H9 (cell line): Measurements from ENCODE around the gene MBD2. TPM values are rescaled to one million over a fixed set of nuclear protein-coding genes. Genes with fewer than 3 reads are reported as not detected.
"Not testable (repeated sequence)": the region's sequence is repeated elsewhere in the genome, so short reads cannot be mapped to it uniquely, and the experiment has no call there.

Experiments
- DNase-seq: peaks from one replicate; pipeline ENCODE4 v3.0.0-alpha.2; 2017
- H2AFZ ChIP-seq: one replicate; pipeline ENCODE4 v1.6.1; 2013; ENCODE audit warnings: mild to moderate bottlenecking, low read length, control low read depth, moderate library complexity
- H2AK5ac ChIP-seq: 2 replicates; pipeline ENCODE4 v1.6.1; 2013; ENCODE audit warnings: low read length, control low read depth, mixed read lengths; ENCODE audit not compliant: insufficient read length
- H2BK120ac ChIP-seq: one replicate; pipeline ENCODE4 v1.6.1; 2013; ENCODE audit warnings: low read depth, mild to moderate bottlenecking, low read length, control low read depth, inconsistent platforms; ENCODE audit not compliant: poor library complexity, severe bottlenecking
- H2BK12ac ChIP-seq: 2 replicates; pipeline ENCODE4 v1.6.1; 2013; ENCODE audit warnings: low read length, control low read depth, mixed read lengths, low read depth; ENCODE audit not compliant: insufficient read length
- H2BK15ac ChIP-seq: 2 replicates; pipeline ENCODE4 v1.6.1; 2013; ENCODE audit warnings: low read depth, low read length, control low read depth
- H2BK20ac ChIP-seq: one replicate; pipeline ENCODE4 v1.6.1; 2013; ENCODE audit warnings: low read depth, mild to moderate bottlenecking, low read length, control low read depth, inconsistent platforms; ENCODE audit not compliant: poor library complexity, severe bottlenecking
- H2BK5ac ChIP-seq: 2 replicates; pipeline ENCODE4 v1.6.1; 2013; ENCODE audit warnings: low read length, control low read depth, mixed read lengths; ENCODE audit not compliant: insufficient read length
- H3K14ac ChIP-seq: 2 replicates; pipeline ENCODE4 v1.6.1; 2013; ENCODE audit warnings: low read length, control low read depth; ENCODE audit not compliant: insufficient read depth
- H3K18ac ChIP-seq: 2 replicates; pipeline ENCODE4 v1.6.1; 2013; ENCODE audit warnings: low read depth, mild to moderate bottlenecking, mixed read lengths, low read length, control low read depth; ENCODE audit not compliant: insufficient read length
- H3K23ac ChIP-seq: 2 replicates; pipeline ENCODE4 v1.6.1; 2013; ENCODE audit warnings: low read length, control low read depth, mixed read lengths, low read depth; ENCODE audit not compliant: insufficient read length
- H3K23me2 ChIP-seq: 2 replicates; pipeline ENCODE4 v1.6.1; 2013; ENCODE audit warnings: low read depth, mild to moderate bottlenecking, mixed read lengths, low read length, control low read depth; ENCODE audit not compliant: insufficient read length, poor library complexity, severe bottlenecking
- H3K27ac ChIP-seq: 2 replicates; pipeline ENCODE4 v1.5.1; 2013; ENCODE audit warnings: low read length, control low read depth, mixed read lengths, low read depth; ENCODE audit not compliant: insufficient read length
- H3K27me3 ChIP-seq: 2 replicates; pipeline ENCODE4 v1.6.1; 2013; ENCODE audit warnings: low read length, control low read depth, inconsistent platforms; ENCODE audit not compliant: insufficient read depth
- H3K4ac ChIP-seq: 2 replicates; pipeline ENCODE4 v1.6.1; 2013; ENCODE audit warnings: low read depth, mild to moderate bottlenecking, control low read depth, inconsistent platforms, low read length, moderate library complexity
- H3K4me1 ChIP-seq: 2 replicates; pipeline ENCODE4 v1.6.1; 2013; ENCODE audit warnings: low read length, control low read depth, inconsistent platforms; ENCODE audit not compliant: insufficient read depth
- H3K4me2 ChIP-seq: 2 replicates; pipeline ENCODE4 v1.6.1; 2013; ENCODE audit warnings: low read length, control low read depth, mixed read lengths; ENCODE audit not compliant: insufficient read length, insufficient read depth
- H3K56ac ChIP-seq: 2 replicates; pipeline ENCODE4 v1.6.1; 2013; ENCODE audit warnings: low read depth, mild to moderate bottlenecking, mixed read lengths, low read length, control low read depth; ENCODE audit not compliant: insufficient read length
- H3K79me1 ChIP-seq: 2 replicates; pipeline ENCODE4 v1.6.1; 2013; ENCODE audit warnings: low read depth, mild to moderate bottlenecking, moderate library complexity, low read length, control low read depth, inconsistent platforms; ENCODE audit not compliant: insufficient read depth, poor library complexity, severe bottlenecking
- H3K79me2 ChIP-seq: 2 replicates; pipeline ENCODE4 v1.6.1; 2013; ENCODE audit warnings: low read length, control low read depth, inconsistent platforms; ENCODE audit not compliant: insufficient read depth
- H3K9ac ChIP-seq: 2 replicates; pipeline ENCODE4 v1.6.1; 2013; ENCODE audit warnings: low read length, control low read depth, mixed read lengths; ENCODE audit not compliant: insufficient read length; ENCODE audit errors: extremely low read depth
- H3K9me3 ChIP-seq: one replicate; pipeline ENCODE4 v1.6.1; 2013; ENCODE audit warnings: low read depth, low read length, inconsistent platforms; ENCODE audit not compliant: control insufficient read depth
- H3T11ph ChIP-seq: one replicate; pipeline ENCODE4 v1.6.1; 2013; ENCODE audit warnings: mild to moderate bottlenecking, low read length, control low read depth, inconsistent platforms
- H4K20me1 ChIP-seq: one replicate; pipeline ENCODE4 v1.6.1; 2013; ENCODE audit not compliant: control insufficient read depth, insufficient read length, insufficient read depth
- H4K5ac ChIP-seq: 2 replicates; pipeline ENCODE4 v1.6.1; 2013; ENCODE audit warnings: low read depth, mild to moderate bottlenecking, mixed read lengths, low read length, control low read depth; ENCODE audit not compliant: insufficient read length
- H4K8ac ChIP-seq: replicated peaks from 2 replicates; pipeline ENCODE4 v1.6.1; 2013; ENCODE audit warnings: low read length, control low read depth, mixed read lengths, low read depth; ENCODE audit not compliant: insufficient read length
- H4K91ac ChIP-seq: 2 replicates; pipeline ENCODE4 v1.6.1; 2013; ENCODE audit warnings: low read depth, mild to moderate bottlenecking, moderate library complexity, mixed read lengths, low read length, control low read depth; ENCODE audit not compliant: insufficient read length
- H3K27ac Mint-ChIP-seq, 3 experiments: 2 replicates in 2 of 3; 3 replicates in 1 of 3; pipeline ENCODE4 v1.8.0; 2020 to 2021; ENCODE audit warnings: mixed read lengths in 3 of 3, mild to moderate bottlenecking in 1 of 3, moderate library complexity in 1 of 3
- H3K27me3 Mint-ChIP-seq: 2 replicates; pipeline ENCODE4 v1.8.0; 2021; ENCODE audit warnings: low read depth, mild to moderate bottlenecking, moderate library complexity, mixed read lengths
- H3K36me3 Mint-ChIP-seq, 3 experiments: 2 replicates in 2 of 3; 3 replicates in 1 of 3; pipeline ENCODE4 v1.8.0; 2020 to 2021; ENCODE audit warnings: low read depth in 3 of 3, mixed read lengths in 3 of 3; ENCODE audit not compliant: insufficient read depth in 1 of 3
- H3K4me1 Mint-ChIP-seq, 2 experiments: 2 replicates each; pipeline ENCODE4 v1.8.0; 2020; ENCODE audit warnings: mixed read lengths in 2 of 2
- H3K4me3 Mint-ChIP-seq, 2 experiments: 2 replicates in 1 of 2; 3 replicates in 1 of 2; pipeline ENCODE4 v1.8.0; 2020 to 2021; ENCODE audit warnings: mild to moderate bottlenecking in 2 of 2, mixed read lengths in 2 of 2, moderate library complexity in 1 of 2
- H3K9me3 Mint-ChIP-seq, 2 experiments: 2 replicates in 1 of 2; 3 replicates in 1 of 2; pipeline ENCODE4 v1.8.0; 2020; ENCODE audit warnings: mild to moderate bottlenecking in 2 of 2, mixed read lengths in 2 of 2, moderate library complexity in 1 of 2
- CTCF ChIP-seq: fragments of 200-600 bp; sonication (generic); conservative IDR thresholded peaks from 3 replicates; pipeline ENCODE4 v1.8.0; 2021; ENCODE audit warnings: antibody characterized with exemption, mild to moderate bottlenecking
- WGBS: extraction: QIAGEN DNeasy Blood & Tissue Kit; methylation state at CpG from one replicate; pipeline ENCODE4 v1.1.7; 2013; ENCODE audit warnings: missing lambda C conversion rate, low lambda C conversion rate, mixed read lengths; ENCODE audit not compliant: insufficient read length; ENCODE audit errors: extremely low coverage; 5-methylcytosine and 5-hydroxymethylcytosine counted together
- total RNA-seq: library from RNA; stranded (reverse); gene quantifications from 2 replicates; pipeline ENCODE4 v1.2.1, GENCODE V29; 2021

Gene MBD2
- total RNA-seq, 1 experiment from 2014 or later: 34.0 TPM

GRCh38 chr18:54205959-54206358 is 18.5 kb downstream of the MBD2 start:
- H3K4me3 Mint-ChIP-seq: no peak overlapping the region
- H3K4me1 ChIP-seq: peaks cover 3% of the 10 kb centered on the region; the same call in 1 of the 2 replicates
- H3K56ac ChIP-seq: no peak overlapping the region
- no peak overlapping the region for H2BK5ac ChIP-seq
- no peak overlapping the region for H4K8ac ChIP-seq
- no peaks in the 10 kb centered on the region for H3K23me2 ChIP-seq
- H3K27ac ChIP-seq: no peak overlapping the region
- no peaks in the 10 kb centered on the region for H3K27me3 ChIP-seq
- no peak overlapping the region for H3T11ph ChIP-seq
- H3K79me2 ChIP-seq: peaks cover 10% of the 10 kb centered on the region; the same call in 1 of the 2 replicates
- H3K27me3 Mint-ChIP-seq: no peaks in the 10 kb centered on the region
- no CpG with 5 or more reads among the region's 1 CpG for WGBS
- peaks cover 21 to 33% (median 32%) of the 10 kb centered on the region in 3 experiments for H3K36me3 Mint-ChIP-seq
- no peak overlapping the region for H2AFZ ChIP-seq
- H2BK120ac ChIP-seq: no peak overlapping the region
- H3K9me3 ChIP-seq: no peaks in the 10 kb centered on the region
- H3K14ac ChIP-seq: no peak overlapping the region
- no peak overlapping the region for H2BK12ac ChIP-seq
- H3K23ac ChIP-seq: no peak overlapping the region
- no peak overlapping the region for H4K91ac ChIP-seq
- DNase-seq: no peak
- H3K9me3 Mint-ChIP-seq: no peaks in the 10 kb centered on the region
- peaks cover 12% of the 10 kb centered on the region for H3K79me1 ChIP-seq
- H2BK15ac ChIP-seq: no peak overlapping the region
- no peak overlapping the region for H2AK5ac ChIP-seq
- H2BK20ac ChIP-seq: no peak overlapping the region
- peaks cover 11 to 20% of the 10 kb centered on the region in 2 experiments for H3K4me1 Mint-ChIP-seq
- no peak overlapping the region for H3K4me2 ChIP-seq
- H3K4ac ChIP-seq: no peak overlapping the region
- peak overlapping the region; percentile 5 to 76 (median 14); a peak in 4 of 7 replicates for H3K27ac Mint-ChIP-seq
- no peak overlapping the region for H4K5ac ChIP-seq
- no peak overlapping the region for H3K18ac ChIP-seq
- H4K20me1 ChIP-seq: no peaks in the 10 kb centered on the region
- TF ChIP-seq CTCF: no peak
- no peak overlapping the region for H3K9ac ChIP-seq

GRCh38 chr18:54205448-54205847 is 19.0 kb downstream of the MBD2 start:
- not testable (repeated sequence) for H2AK5ac ChIP-seq, H3K79me2 ChIP-seq, H3K4ac ChIP-seq, H3K23ac ChIP-seq, H4K8ac ChIP-seq, H3K23me2 ChIP-seq, H3K27me3 Mint-ChIP-seq, H2BK15ac ChIP-seq, DNase-seq, H2BK120ac ChIP-seq, H3K9ac ChIP-seq, H3K18ac ChIP-seq, H3K9me3 ChIP-seq, H3K79me1 ChIP-seq, H3T11ph ChIP-seq, H3K4me3 Mint-ChIP-seq, H3K9me3 Mint-ChIP-seq, H3K27me3 ChIP-seq, H4K5ac ChIP-seq, H3K27ac ChIP-seq, H2BK5ac ChIP-seq, H4K20me1 ChIP-seq, H3K4me1 ChIP-seq, H2AFZ ChIP-seq, H2BK20ac ChIP-seq, H2BK12ac ChIP-seq, H4K91ac ChIP-seq, H3K56ac ChIP-seq, H3K14ac ChIP-seq, H3K4me2 ChIP-seq
- WGBS: no CpG with 5 or more reads among the region's 6 CpGs
- peak overlapping the region; percentile 5 to 76 (median 14); a peak in 4 of 7 replicates for H3K27ac Mint-ChIP-seq
- H3K4me1 Mint-ChIP-seq: peaks cover 11 to 19% of the 10 kb centered on the region in 2 experiments
- H3K36me3 Mint-ChIP-seq: peaks cover 21 to 36% (median 35%) of the 10 kb centered on the region in 3 experiments
